ENCODE measurements around the gene ZNF425.

Gene ZNF425

GRCh38 chr7:149125863-149126661 is at the start of gene ZNF425:
Gene ZNF425, minus strand, starts transcription at chr7:149126324. Its CDS starts 111 bp downstream, at chr7:149126213.
- peak within 1 kb of the TSS; percentile 73 to 98 (median 86) for H3K4me3 ChIP-seq
- peak within 1 kb of the TSS; percentile 88 to 100 (median 98) for H3K27ac ChIP-seq

GRCh38 chr7:149175150-149175549 is 49.0 kb upstream of the ZNF425 start:
- Histone ChIP-seq H3K27ac (no peak overlapping the region), H3K4me3 (no peak overlapping the region)

GRCh38 chr7:149172534-149172920 is 46.4 kb upstream of the ZNF425 start:
- Histone ChIP-seq H3K4me3 (no peak overlapping the region), H3K27ac (no peak overlapping the region)

GRCh38 chr7:149171892-149172533 is 45.9 kb upstream of the ZNF425 start:
- no peak overlapping the region for H3K4me3 ChIP-seq

GRCh38 chr7:149166630-149167352 is 40.7 kb upstream of the ZNF425 start:
- H3K27ac ChIP-seq: peak overlapping the region in 1 of 21 experiments; percentile 9
- H3K4me3 ChIP-seq: no peak overlapping the region

More at GRCh38 chr7:149171892-149172533, 45.9 kb upstream of the ZNF425 start:
- peak overlapping the region in 1 of 21 experiments; percentile 35 for H3K27ac ChIP-seq

- no peak overlapping the region for H3K4me3 ChIP-seq
- no peak overlapping the region for H3K27ac ChIP-seq
Observed at GRCh38 chr7:149166142-149166541, 40.0 kb upstream of the ZNF425 start.

- H3K4me3 ChIP-seq: no peak overlapping the region
- no peak overlapping the region for H3K27ac ChIP-seq
Observed at GRCh38 chr7:149161241-149161848, 35.2 kb upstream of the ZNF425 start.

GRCh38 chr7:149156898-149157297 is 30.8 kb upstream of the ZNF425 start:
- Histone ChIP-seq H3K27ac (no peak overlapping the region), H3K4me3 (no peak overlapping the region)

GRCh38 chr7:149154056-149154455 is 27.9 kb upstream of the ZNF425 start:
- H3K27ac ChIP-seq: peak overlapping the region in 1 of 21 experiments; percentile 37

GRCh38 chr7:149153346-149153745 is 27.2 kb upstream of the ZNF425 start:
- Histone ChIP-seq H3K4me3 (no peak overlapping the region), H3K27ac (peak overlapping the region in 1 of 21 experiments; percentile 27)

More at GRCh38 chr7:149154056-149154455, 27.9 kb upstream of the ZNF425 start:
- no peak overlapping the region for H3K4me3 ChIP-seq

- no peak overlapping the region for H3K4me3 ChIP-seq
- no peak overlapping the region for H3K27ac ChIP-seq
Observed at GRCh38 chr7:149150981-149151380, 24.9 kb upstream of the ZNF425 start.

- H3K4me3 ChIP-seq: peak overlapping the region; percentile 61 to 98 (median 83)
- peak overlapping the region; percentile 65 to 99 (median 94) for H3K27ac ChIP-seq
Observed at GRCh38 chr7:149147752-149148653, 21.9 kb upstream of the ZNF425 start.

- Histone ChIP-seq H3K27ac (peak within 1 kb of the TSS; percentile 65 to 99 (median 94)), H3K4me3 (peak within 1 kb of the TSS; percentile 61 to 98 (median 83))
Observed at GRCh38 chr7:149147072-149147751, 21.1 kb upstream of the ZNF425 start, which contains the start of gene ZNF398. Gene ZNF398, plus strand, starts transcription at chr7:149147453. Its CDS starts 290 bp downstream, at chr7:149147743.

- no peak overlapping the region for H3K4me3 ChIP-seq
- peak overlapping the region in 19 of 21 experiments; percentile 28 to 99 (median 93) for H3K27ac ChIP-seq
Observed at GRCh38 chr7:149145031-149145845, 19.1 kb upstream of the ZNF425 start.

- H3K4me3 ChIP-seq: peak overlapping the region in 1 of 7 experiments; percentile 4
- peak overlapping the region in 14 of 21 experiments; percentile 1 to 99 (median 49) for H3K27ac ChIP-seq
Observed at GRCh38 chr7:149144436-149144922, 18.4 kb upstream of the ZNF425 start.

- Histone ChIP-seq H3K4me3 (no peak overlapping the region), H3K27ac (no peak overlapping the region)
Observed at GRCh38 chr7:149141893-149142292, 15.8 kb upstream of the ZNF425 start.

- no peak overlapping the region for H3K4me3 ChIP-seq
- no peak overlapping the region for H3K27ac ChIP-seq
Observed at GRCh38 chr7:149140831-149141230, 14.7 kb upstream of the ZNF425 start.
